ENCODE results near the gene SYCE3.
"Not testable (repeated sequence)": the region's sequence is repeated elsewhere in the genome, so short reads cannot be mapped to it uniquely, and the experiment has no call there.

Gene SYCE3

GRCh38 chr22:50547263-50547985 lies 15.3 kb downstream of the SYCE3 start:
- DNase-seq = no peak

GRCh38 chr22:50546326-50547262 lies 16.1 kb downstream of the SYCE3 start:
- no peak for DNase-seq

- no peak for DNase-seq
Observed at GRCh38 chr22:50545522-50546325, 17.0 kb downstream of the SYCE3 start, which contains the start of gene KLHDC7B. TSS of gene KLHDC7B (plus strand) at chr22:50545899. CDS start at chr22:50546244, 345 bp downstream.

GRCh38 chr22:50544746-50545253 lies 17.9 kb downstream of the SYCE3 start:
- DNase-seq = no peak

GRCh38 chr22:50544078-50544745 lies 18.5 kb downstream of the SYCE3 start:
- no peak for DNase-seq

GRCh38 chr22:50542416-50542927 lies 20.2 kb downstream of the SYCE3 start:
- DNase-seq = no peak

GRCh38 chr22:50541667-50542026 lies 21.1 kb downstream of the SYCE3 start:
- DNase-seq = not testable (repeated sequence)

GRCh38 chr22:50540381-50540780 lies 22.3 kb downstream of the SYCE3 start:
- DNase-seq = no peak

GRCh38 chr22:50537765-50538164 lies 25.0 kb downstream of the SYCE3 start:
- DNase-seq = no peak

GRCh38 chr22:50536226-50536625 lies 26.5 kb downstream of the SYCE3 start:
- DNase-seq = no peak

GRCh38 chr22:50535113-50535512 lies 27.6 kb downstream of the SYCE3 start:
- DNase-seq = no peak

- not testable (repeated sequence) for DNase-seq
Observed at GRCh38 chr22:50533856-50534711, 28.6 kb downstream of the SYCE3 start.

- DNase-seq = no peak
Observed at GRCh38 chr22:50532824-50533796, 29.6 kb downstream of the SYCE3 start.

- DNase-seq = no peak
Observed at GRCh38 chr22:50531962-50532674, 30.6 kb downstream of the SYCE3 start.

GRCh38 chr22:50531546-50531961 lies 31.2 kb downstream of the SYCE3 start:
- DNase-seq = no peak

GRCh38 chr22:50530877-50531545 lies 31.7 kb downstream of the SYCE3 start:
- DNase-seq = no peak

GRCh38 chr22:50530580-50530876 lies 32.2 kb downstream of the SYCE3 start:
- DNase-seq = no peak

- no peak for DNase-seq
Observed at GRCh38 chr22:50529897-50530579, 32.7 kb downstream of the SYCE3 start, which contains the start of gene TYMP. TSS of gene TYMP (minus strand) at chr22:50530012. CDS start at chr22:50529709, 303 bp downstream.

Data from NCI-H2081 treated with DMSO at 0.1 percent for 48 hours (cell line).